Immature natural killer cell (primary cell): ENCODE measurements around the gene ZBED6. TPM values are rescaled to one million over a fixed set of nuclear protein-coding genes. Genes with fewer than 3 reads are reported as not detected.
"Not testable (repeated sequence)": the region's sequence is repeated elsewhere in the genome, so short reads cannot be mapped to it uniquely, and the experiment has no call there.

ENCODE experiments used
- DNase-seq, 3 donors: peaks; one replicate each; pipeline ENCODE4 v3.0.0; 2022; ENCODE audit warnings: mixed read lengths in 1 of 3
- H3K27ac Mint-ChIP-seq, 6 donors: one replicate each; pipeline ENCODE4 v1.8.0; 2020; ENCODE audit warnings: mixed read lengths in 6 of 6, mild to moderate bottlenecking in 5 of 6, inconsistent platforms in 4 of 6, moderate library complexity in 3 of 6
- H3K27me3 Mint-ChIP-seq, 3 donors: one replicate each; pipeline ENCODE4 v1.8.0; 2020 to 2021; ENCODE audit warnings: low read depth in 3 of 3, mild to moderate bottlenecking in 3 of 3, mixed read lengths in 3 of 3, moderate library complexity in 3 of 3, inconsistent platforms in 1 of 3
- H3K36me3 Mint-ChIP-seq, 3 donors: one replicate each; pipeline ENCODE4 v1.8.0; 2020; ENCODE audit warnings: mixed read lengths in 3 of 3, inconsistent platforms in 2 of 3, mild to moderate bottlenecking in 2 of 3
- H3K4me1 Mint-ChIP-seq, 2 donors: one replicate each; pipeline ENCODE4 v1.8.0; 2020; ENCODE audit warnings: inconsistent platforms in 2 of 2, mild to moderate bottlenecking in 2 of 2, mixed read lengths in 2 of 2, moderate library complexity in 1 of 2
- H3K4me3 Mint-ChIP-seq, 5 donors: one replicate each; pipeline ENCODE4 v1.8.0; 2020; ENCODE audit warnings: mild to moderate bottlenecking in 5 of 5, mixed read lengths in 5 of 5, inconsistent platforms in 3 of 5, moderate library complexity in 3 of 5
- H3K9me3 Mint-ChIP-seq, 6 donors: one replicate each; pipeline ENCODE4 v1.8.0; 2020; ENCODE audit warnings: mild to moderate bottlenecking in 6 of 6, mixed read lengths in 6 of 6, inconsistent platforms in 4 of 6, moderate library complexity in 3 of 6
- polyA plus RNA-seq, 3 donors: library from polyadenylated mRNA; unstranded; fragments of 300-500 nt; fragmentation: Illumina TruSeq; gene quantifications; one replicate each; pipeline ENCODE4 v1.2.3, GENCODE V29; 2021

ZBED6 gene, protein sequence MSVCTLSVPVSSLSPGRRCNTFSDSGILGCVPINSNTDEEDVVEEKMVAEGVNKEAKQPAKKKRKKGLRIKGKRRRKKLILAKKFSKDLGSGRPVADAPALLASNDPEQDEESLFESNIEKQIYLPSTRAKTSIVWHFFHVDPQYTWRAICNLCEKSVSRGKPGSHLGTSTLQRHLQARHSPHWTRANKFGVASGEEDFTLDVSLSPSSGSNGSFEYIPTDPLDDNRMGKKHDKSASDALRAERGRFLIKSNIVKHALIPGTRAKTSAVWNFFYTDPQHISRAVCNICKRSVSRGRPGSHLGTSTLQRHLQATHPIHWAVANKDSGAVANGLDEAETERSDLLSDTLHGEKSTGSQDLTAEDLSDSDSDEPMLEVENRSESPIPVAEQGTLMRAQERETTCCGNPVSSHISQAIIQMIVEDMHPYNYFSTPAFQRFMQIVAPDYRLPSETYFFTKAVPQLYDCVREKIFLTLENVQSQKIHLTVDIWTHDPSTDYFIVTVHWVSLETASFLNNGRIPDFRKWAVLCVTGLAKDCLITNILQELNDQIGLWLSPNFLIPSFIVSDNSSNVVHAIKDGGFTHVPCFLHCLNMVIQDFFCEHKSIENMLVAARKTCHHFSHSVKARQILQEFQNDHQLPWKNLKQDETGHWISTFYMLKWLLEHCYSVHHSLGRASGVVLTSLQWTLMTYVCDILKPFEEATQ (N-terminal part only)
- 1 to 10 TPM in 1 of 3 donors, under 1 TPM in 2; 0.19 to 1.4 (median 0.43) TPM for polyA plus RNA-seq

DNA sequence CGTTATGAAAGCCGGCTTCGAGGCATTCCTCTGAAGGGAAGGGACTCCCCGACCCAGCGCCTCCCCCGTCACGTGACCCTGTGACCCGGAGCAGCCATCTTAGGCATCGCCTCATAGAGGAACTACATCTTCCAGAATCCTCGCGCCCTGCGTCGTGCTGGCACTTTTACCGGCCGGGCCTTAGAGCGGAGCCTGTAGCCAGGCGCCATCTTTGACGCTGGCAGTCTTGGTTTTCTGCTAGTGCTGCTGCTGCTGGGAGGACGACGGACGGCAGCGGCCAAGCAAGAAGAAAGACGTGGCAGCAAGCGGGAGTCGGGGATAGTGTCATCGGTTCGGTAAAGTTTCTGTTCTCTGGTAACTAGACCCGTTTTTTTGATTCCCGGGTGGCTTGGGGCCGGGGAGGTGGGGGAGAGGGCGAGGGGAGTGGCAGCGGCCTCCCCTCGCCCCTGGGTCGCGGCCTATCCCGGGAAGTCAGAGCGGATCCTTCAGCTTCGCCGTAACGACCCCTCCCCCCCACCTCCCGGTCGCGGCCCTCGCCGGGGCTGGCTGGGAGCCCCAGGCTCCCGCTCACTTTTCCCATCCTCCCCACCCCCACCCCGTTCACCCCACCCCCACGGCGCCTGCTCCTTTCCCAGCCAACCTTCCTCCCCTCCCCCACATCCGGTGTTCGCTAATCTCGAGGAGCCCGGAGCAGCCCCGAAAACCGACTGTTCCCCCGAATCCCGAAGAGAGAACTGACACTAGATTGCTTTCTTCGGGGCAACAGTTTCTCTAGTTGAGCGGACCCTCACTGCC lies at the start of gene ZBED6, which contains the start of gene ZC3H11A:
Gene ZBED6, plus strand, starts transcription at position 183 of the 795 bp plus-strand sequence. CDS start 1,900 bp downstream, outside the sequence.
Gene ZC3H11A, plus strand, starts transcription at position 183 of the 795 bp plus-strand sequence. CDS start 21,448 bp downstream, outside the sequence.
- H3K27me3 Mint-ChIP-seq, result peaks cover 5 to 11% (median 8%) of the 10 kb centered on the region in 3 donors
- peaks cover 52 to 59% of the 10 kb centered on the region in 2 donors for H3K4me1 Mint-ChIP-seq
- H3K4me3 Mint-ChIP-seq, result peak within 1 kb of the TSS; percentile 94 to 98 (median 96)
- peak; percentile 94 to 97 (median 96) for DNase-seq
- peaks cover 4 to 5% (median 5%) of the 10 kb centered on the region in 3 donors for H3K36me3 Mint-ChIP-seq
- no peaks in the 10 kb centered on the region for H3K9me3 Mint-ChIP-seq
- peak within 1 kb of the TSS; percentile 91 to 99 (median 96) for H3K27ac Mint-ChIP-seq

GRCh38 chr1:203746281-203746680 lies 49.1 kb upstream of the ZBED6 start:
- H3K4me1 Mint-ChIP-seq, result peaks cover 23 to 26% of the 10 kb centered on the region in 2 donors
- H3K27ac Mint-ChIP-seq, result peak overlapping the region in 3 of 6 donors; percentile 18 to 86 (median 80)
- no peak overlapping the region for H3K4me3 Mint-ChIP-seq
- peaks cover 11 to 21% (median 14%) of the 10 kb centered on the region in 3 donors for H3K36me3 Mint-ChIP-seq
- no peak for DNase-seq
- no peaks in the 10 kb centered on the region for H3K9me3 Mint-ChIP-seq
- peaks cover 0 to 7% (median 6%) of the 10 kb centered on the region in 3 donors for H3K27me3 Mint-ChIP-seq

DNA sequence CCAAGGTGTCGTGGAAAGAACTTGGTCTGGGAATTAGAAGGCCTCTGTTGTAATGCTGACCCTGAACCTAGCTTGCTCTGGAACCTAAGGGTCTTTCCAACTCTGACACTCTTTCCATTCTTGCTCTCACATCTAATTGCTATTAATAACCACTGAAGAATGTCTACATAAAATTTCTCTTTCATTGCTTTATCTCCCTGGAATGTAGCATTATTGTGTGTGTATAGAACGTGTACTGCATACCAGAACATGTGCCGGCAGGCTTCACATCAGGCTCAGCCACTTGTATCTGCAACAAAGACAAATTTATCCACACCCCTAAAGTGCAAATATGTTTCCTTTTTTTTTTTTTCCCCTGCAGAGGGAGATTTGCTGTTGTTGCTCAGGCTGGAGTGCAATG lies 44.4 kb upstream of the ZBED6 start:
- no peaks in the 10 kb centered on the region for H3K9me3 Mint-ChIP-seq
- H3K4me1 Mint-ChIP-seq, result peaks cover 21 to 25% of the 10 kb centered on the region in 2 donors
- no peak for DNase-seq
- peaks cover 3 to 6% (median 4%) of the 10 kb centered on the region in 3 donors for H3K27me3 Mint-ChIP-seq
- peaks cover 0 to 5% (median 0%) of the 10 kb centered on the region in 3 donors for H3K36me3 Mint-ChIP-seq
- peak overlapping the region in 1 of 6 donors; percentile 54 for H3K27ac Mint-ChIP-seq
- no peak overlapping the region for H3K4me3 Mint-ChIP-seq

DNA sequence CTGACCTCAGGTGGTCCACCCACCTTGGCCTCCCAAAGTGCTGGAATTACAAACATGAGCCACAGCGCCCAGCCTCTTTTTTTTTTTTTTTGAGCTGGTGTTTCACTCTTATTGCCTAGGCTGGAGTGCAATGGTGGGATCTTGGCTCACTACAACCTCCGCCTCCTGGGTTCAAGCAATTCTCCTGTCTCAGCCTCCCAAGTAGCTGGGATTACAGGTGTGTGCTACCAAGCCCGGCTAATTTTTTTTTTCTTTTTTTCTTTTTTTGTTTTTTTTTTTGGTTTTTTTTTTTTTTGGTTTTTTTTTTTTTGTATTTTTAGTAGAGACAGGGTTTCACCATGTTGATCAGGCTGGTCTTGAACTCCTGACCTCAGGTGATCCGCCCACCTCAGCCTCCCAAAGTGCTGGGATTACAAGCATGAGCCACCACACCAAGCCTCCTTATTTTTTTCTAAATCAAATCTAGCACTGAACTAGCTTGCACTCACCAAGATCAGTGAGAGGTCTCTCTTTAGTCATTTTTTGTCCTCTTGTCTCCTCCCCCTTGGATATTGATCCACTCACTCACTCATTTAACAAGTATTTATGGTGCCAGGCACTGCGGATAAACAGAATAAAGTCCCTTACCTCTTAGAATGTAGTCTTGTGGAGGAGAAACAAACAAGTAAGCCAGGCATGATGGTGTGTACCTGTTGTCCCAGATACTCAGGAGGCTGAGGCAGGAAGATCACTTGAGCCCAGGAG lies 43.6 kb upstream of the ZBED6 start:
- DNase-seq, H3K36me3 Mint-ChIP-seq, H3K4me3 Mint-ChIP-seq, H3K9me3 Mint-ChIP-seq: not testable (repeated sequence)
- Mint-ChIP-seq H3K4me1 (peaks cover 29 to 31% of the 10 kb centered on the region in 2 donors), H3K27ac (peak overlapping the region in 1 of 6 donors; percentile 31), H3K27me3 (peaks cover 4 to 12% (median 8%) of the 10 kb centered on the region in 3 donors)

GRCh38 chr1:203754455-203754864 lies 41.0 kb upstream of the ZBED6 start:
- Mint-ChIP-seq H3K4me1 (peaks cover 31% of the 10 kb centered on the region in 2 donors), H3K27me3 (peaks cover 4 to 12% (median 9%) of the 10 kb centered on the region in 3 donors), H3K4me3 (peak overlapping the region; percentile 16 to 64 (median 56)), H3K9me3 (no peaks in the 10 kb centered on the region), H3K27ac (peak overlapping the region; percentile 61 to 86 (median 74)), H3K36me3 (no peaks in the 10 kb centered on the region)
- peak in 2 of 3 donors; percentile 31 to 35 for DNase-seq

DNA sequence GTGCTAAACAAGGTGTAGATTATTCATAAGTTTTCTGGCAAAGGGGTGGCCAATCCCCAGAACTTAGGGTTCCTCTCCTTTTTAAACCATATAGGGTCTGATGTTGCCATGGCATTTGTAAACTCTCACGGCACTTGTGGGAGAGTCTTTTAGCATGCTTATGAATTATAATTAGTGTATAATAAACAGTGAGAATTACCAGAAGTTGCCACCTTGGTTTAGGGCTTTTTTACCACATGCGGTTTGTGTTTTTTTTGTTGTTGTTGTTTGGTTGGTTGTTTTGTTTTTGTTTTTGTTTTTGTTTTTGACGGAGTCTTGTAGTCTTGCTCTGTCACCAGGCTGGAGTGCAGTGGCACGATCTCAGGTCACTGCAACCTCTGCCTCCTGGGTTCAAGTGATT lies 39.4 kb upstream of the ZBED6 start:
- Mint-ChIP-seq H3K36me3 (no peaks in the 10 kb centered on the region), H3K27me3 (peaks cover 4 to 12% (median 7%) of the 10 kb centered on the region in 3 donors), H3K9me3 (no peaks in the 10 kb centered on the region), H3K27ac (peak overlapping the region; percentile 56 to 95 (median 92)), H3K4me3 (peak overlapping the region; percentile 43 to 65 (median 62)), H3K4me1 (peaks cover 31% of the 10 kb centered on the region in 2 donors)
- DNase-seq, result peak; percentile 55 to 71 (median 57)

DNA sequence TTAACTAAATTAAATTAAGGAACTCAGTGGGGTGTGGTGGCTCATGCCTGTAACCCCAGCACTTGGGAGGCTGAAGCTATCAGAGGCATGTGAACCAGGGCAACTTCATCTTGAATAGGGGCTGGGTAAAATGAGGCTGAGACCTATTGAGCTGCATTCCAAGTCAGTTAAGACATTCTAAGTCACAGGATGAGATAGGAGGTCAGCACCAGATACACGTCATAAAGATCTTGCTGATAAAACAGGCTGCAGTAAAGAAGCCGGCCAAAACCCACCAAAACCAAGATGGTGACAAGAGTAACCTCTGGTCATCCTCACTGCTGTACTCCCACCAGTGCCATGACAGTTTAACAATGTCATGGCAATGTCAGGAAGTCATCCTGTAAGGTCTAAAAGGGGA lies 36.7 kb upstream of the ZBED6 start:
- DNase-seq, H3K4me3 Mint-ChIP-seq, H3K36me3 Mint-ChIP-seq, H3K27me3 Mint-ChIP-seq, H3K9me3 Mint-ChIP-seq: not testable (repeated sequence)
- H3K4me1 Mint-ChIP-seq, result peaks cover 36 to 40% of the 10 kb centered on the region in 2 donors
- peak overlapping the region in 2 of 6 donors; percentile 31 to 69 for H3K27ac Mint-ChIP-seq

GRCh38 chr1:203760506-203760905 lies 34.9 kb upstream of the ZBED6 start:
- no peak for DNase-seq
- Mint-ChIP-seq H3K9me3 (no peaks in the 10 kb centered on the region), H3K36me3 (peaks cover 0 to 3% (median 0%) of the 10 kb centered on the region in 3 donors), H3K27ac (peak overlapping the region in 1 of 6 donors; percentile 35), H3K4me1 (peaks cover 37 to 44% of the 10 kb centered on the region in 2 donors), H3K27me3 (peaks cover 6 to 17% (median 13%) of the 10 kb centered on the region in 3 donors), H3K4me3 (no peak overlapping the region)

DNA sequence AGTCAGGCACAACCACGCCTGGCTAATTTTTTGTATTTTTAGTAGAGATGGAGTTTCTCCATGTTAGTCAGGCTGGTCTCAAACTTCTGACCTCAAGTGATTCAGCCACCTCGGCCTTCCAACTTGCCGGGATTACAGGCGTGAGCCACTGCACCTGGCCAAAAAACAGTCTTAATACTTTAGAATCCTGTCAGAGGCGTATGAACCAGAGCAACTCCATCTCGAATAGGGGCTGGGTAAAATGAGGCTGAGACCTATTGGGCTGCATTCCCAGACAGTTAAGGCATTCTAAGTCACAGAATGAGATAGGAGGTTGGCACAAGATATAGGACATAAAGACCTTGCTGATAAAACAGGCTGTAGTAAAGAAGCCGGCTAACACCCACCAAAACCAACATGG lies 33.5 kb upstream of the ZBED6 start:
- not testable (repeated sequence) for DNase-seq, H3K9me3 Mint-ChIP-seq, H3K4me3 Mint-ChIP-seq, H3K36me3 Mint-ChIP-seq, H3K27me3 Mint-ChIP-seq
- Mint-ChIP-seq H3K27ac (peak overlapping the region in 4 of 6 donors; percentile 67 to 86 (median 70)), H3K4me1 (peaks cover 25 to 29% of the 10 kb centered on the region in 2 donors)

DNA sequence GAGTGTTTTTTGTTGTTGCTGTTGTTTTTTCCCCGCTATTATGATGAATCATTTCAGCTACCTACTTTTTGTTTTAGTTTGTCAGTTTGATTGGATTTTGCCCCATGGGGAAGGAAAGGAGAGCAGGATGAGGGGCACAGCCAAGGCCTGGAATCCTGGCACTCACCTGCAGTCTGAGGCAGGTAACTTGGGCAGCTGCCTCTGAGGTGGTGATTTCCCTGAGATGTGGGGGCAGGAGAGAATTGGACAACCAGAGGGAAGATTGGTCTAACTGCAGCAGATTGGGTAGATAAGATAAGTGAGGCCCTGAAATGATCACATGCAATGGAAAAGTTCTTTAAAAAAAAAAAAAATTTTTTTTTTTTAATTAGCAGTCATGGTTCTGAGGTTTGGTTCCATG lies 31.9 kb upstream of the ZBED6 start:
- Mint-ChIP-seq H3K4me1 (peaks cover 34 to 37% of the 10 kb centered on the region in 2 donors), H3K27ac (peak overlapping the region; percentile 86 to 99 (median 97)), H3K36me3 (peaks cover 4 to 7% (median 4%) of the 10 kb centered on the region in 3 donors), H3K4me3 (peak overlapping the region in 4 of 5 donors; percentile 24 to 74 (median 50)), H3K27me3 (peaks cover 2 to 10% (median 7%) of the 10 kb centered on the region in 3 donors), H3K9me3 (no peaks in the 10 kb centered on the region)
- no peak for DNase-seq

- Mint-ChIP-seq H3K4me1 (peaks cover 42 to 43% of the 10 kb centered on the region in 2 donors), H3K9me3 (no peaks in the 10 kb centered on the region), H3K27ac (peak overlapping the region; percentile 96 to 100 (median 98)), H3K4me3 (peak overlapping the region; percentile 95 to 97 (median 97)), H3K27me3 (peaks cover 2 to 10% (median 7%) of the 10 kb centered on the region in 3 donors), H3K36me3 (peaks cover 7 to 12% (median 8%) of the 10 kb centered on the region in 3 donors)
- no peak for DNase-seq
Measured at GRCh38 chr1:203764105-203765028, 31.1 kb upstream of the ZBED6 start.
